ENCODE measurements around the gene AFF4. TPM values are rescaled to one million over a fixed set of nuclear protein-coding genes. Genes with fewer than 3 reads are reported as not detected.

The AFF4 gene
- total and polyA plus RNA-seq, 10 of the 15 experiments (the other 5 are each of a cell fraction or from before 2014, with no cell fraction given): 1.1 to 20.2 (median 10.4) TPM

- no TSS peak for BruUV-seq (replicated peaks)
These were observed 124.7 kb downstream of the AFF4 start for GRCh38 chr5:132838516-132839282.

More at GRCh38 chr5:132838516-132839282, 124.7 kb downstream of the AFF4 start:
- Histone ChIP-seq H3K36me3 (ENCODE audit: control insufficient read depth in 2 of 2, insufficient read depth in 2 of 2, low read length in 1 of 2) (no peaks in the 10 kb centered on the region), H3K9ac (ENCODE audit: control insufficient read depth, insufficient read depth, low read length) (no peak overlapping the region), H2AFZ (ENCODE audit: control insufficient read depth, low read depth, low read length) (no peak overlapping the region), H3K9me3 (replicated peaks; ENCODE audit: control insufficient read depth, insufficient read depth, low read length) (no peaks in the 10 kb centered on the region), H3K4me1 (ENCODE audit: control insufficient read depth, insufficient read depth, low read length) (no peaks in the 10 kb centered on the region), H3K79me2 (ENCODE audit: control insufficient read depth, insufficient read depth, low read length) (no peaks in the 10 kb centered on the region), H3K27me3 (replicated peaks in 1 of 2; ENCODE audit: control insufficient read depth in 2 of 2, insufficient read depth in 2 of 2, low read length in 1 of 2) (no peaks in the 10 kb centered on the region), H4K20me1 (ENCODE audit: control insufficient read depth, insufficient read depth) (no peaks in the 10 kb centered on the region), H3K4me3 (no peak overlapping the region), H3K4me2 (ENCODE audit: control insufficient read depth, insufficient read depth) (no peak overlapping the region), H3K27ac (ENCODE audit: control insufficient read depth, insufficient read depth) (no peak overlapping the region)
- in situ Hi-C loops (cut with MboI): no loop called here
- ChIA-PET POLR2A (no interaction called here), RAD21 (ENCODE audit: unreplicated experiment) (interaction anchor here (0.5 kb wide), 1 partner anchor 180 kb away, joined by 3 read pairs; no protein-coding TSS in a partner anchor), CTCF (interaction anchor here (0.9 to 1.1 kb wide), 3 partner anchors 16 to 23 kb away, joined by 3 read pairs; no protein-coding TSS in a partner anchor), SMC1A (ENCODE audit: uncharacterized antibody, unreplicated experiment) (interaction anchor here (0.7 kb wide), 1 partner anchor 10 kb away, joined by 3 read pairs; no protein-coding TSS in a partner anchor)
- no peak for FAIRE-seq
- no peak for ATAC-seq
- intact Hi-C loops (cut with micrococcal nuclease; ENCODE audit: unreplicated experiment): no loop called here
- 61% methylated on average over 3 of the region's 3 CpGs for WGBS (ENCODE audit: insufficient coverage, insufficient replicate concordance, low lambda C conversion rate, missing lambda C conversion rate)
- TF ChIP-seq CEBPB (IDR thresholded peaks at IDR 0.05; ENCODE audit: borderline replicate concordance in 1 of 2, low read depth in 2 of 2, low read length in 2 of 2) (no peak), ZNF622 (IDR thresholded peaks at IDR 0.05) (no peak), ZNF207 (IDR thresholded peaks at IDR 0.05; ENCODE audit: borderline replicate concordance) (no peak), NR2C1 (IDR thresholded peaks at IDR 0.05) (no peak), CREB1 (IDR thresholded peaks at IDR 0.05; ENCODE audit: low read depth) (no peak), ATF7 (IDR thresholded peaks at IDR 0.05; ENCODE audit: low read depth) (no peak), HSF1 (IDR thresholded peaks at IDR 0.05; ENCODE audit: low read depth, low read length) (no peak), RBBP5 (conservative IDR thresholded peaks at IDR 0.05) (no peak), SMARCA5 (IDR thresholded peaks at IDR 0.05) (no peak), SMAD1 (IDR thresholded peaks at IDR 0.05; ENCODE audit: low read depth, partially characterized antibody) (no peak), ZBTB33 (IDR thresholded peaks at IDR 0.05) (no peak), ZBED1 (IDR thresholded peaks at IDR 0.05; ENCODE audit: borderline replicate concordance) (no peak), ZNF274 (IDR thresholded peaks at IDR 0.05; ENCODE audit: insufficient read depth, insufficient read length) (no peak), BMI1 (IDR thresholded peaks at IDR 0.05; ENCODE audit: borderline replicate concordance) (no peak), MTA3 (IDR thresholded peaks at IDR 0.05; ENCODE audit: borderline replicate concordance, low read length) (no peak), IRF3 (IDR thresholded peaks at IDR 0.05) (no peak), JUNB (IDR thresholded peaks at IDR 0.05) (no peak)
- no peak for DNase-seq (ENCODE audit: low read depth, low spot score)
